ENCODE results near the gene POU5F2.

Gene POU5F2, protein sequence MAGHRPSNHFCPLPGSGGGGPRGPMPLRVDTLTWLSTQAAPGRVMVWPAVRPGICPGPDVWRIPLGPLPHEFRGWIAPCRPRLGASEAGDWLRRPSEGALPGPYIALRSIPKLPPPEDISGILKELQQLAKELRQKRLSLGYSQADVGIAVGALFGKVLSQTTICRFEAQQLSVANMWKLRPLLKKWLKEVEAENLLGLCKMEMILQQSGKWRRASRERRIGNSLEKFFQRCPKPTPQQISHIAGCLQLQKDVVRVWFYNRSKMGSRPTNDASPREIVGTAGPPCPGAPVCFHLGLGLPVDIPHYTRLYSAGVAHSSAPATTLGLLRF

DNA sequence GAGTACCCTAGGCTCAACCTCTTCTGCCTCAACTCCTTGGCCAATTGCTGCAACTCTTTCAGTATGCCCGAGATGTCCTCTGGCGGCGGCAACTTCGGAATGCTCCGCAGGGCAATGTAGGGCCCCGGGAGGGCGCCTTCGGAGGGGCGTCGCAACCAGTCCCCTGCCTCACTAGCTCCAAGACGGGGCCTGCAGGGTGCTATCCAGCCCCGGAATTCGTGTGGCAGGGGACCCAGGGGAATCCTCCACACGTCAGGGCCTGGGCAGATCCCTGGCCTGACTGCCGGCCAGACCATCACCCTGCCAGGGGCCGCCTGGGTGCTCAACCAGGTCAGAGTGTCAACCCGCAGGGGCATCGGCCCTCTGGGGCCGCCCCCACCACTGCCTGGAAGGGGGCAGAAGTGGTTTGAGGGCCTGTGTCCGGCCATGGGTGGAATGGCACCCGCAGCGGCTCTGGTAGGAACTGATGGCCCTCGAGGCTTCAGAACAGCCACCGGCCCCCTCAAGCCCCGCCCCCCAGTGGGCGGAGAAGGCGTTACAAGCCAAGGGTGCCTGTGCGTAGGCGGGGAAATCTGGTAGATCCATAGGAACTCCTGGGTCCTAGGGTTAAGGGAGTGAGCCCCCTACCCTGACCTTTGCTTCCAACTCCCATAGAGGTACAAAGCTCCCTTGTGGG, at the start of gene POU5F2:
POU5F2 (minus strand) TSS at position 465 of the 676 bp plus-strand sequence; CDS start at position 428, 37 bp downstream.
- DNase-seq: no peak

DNA sequence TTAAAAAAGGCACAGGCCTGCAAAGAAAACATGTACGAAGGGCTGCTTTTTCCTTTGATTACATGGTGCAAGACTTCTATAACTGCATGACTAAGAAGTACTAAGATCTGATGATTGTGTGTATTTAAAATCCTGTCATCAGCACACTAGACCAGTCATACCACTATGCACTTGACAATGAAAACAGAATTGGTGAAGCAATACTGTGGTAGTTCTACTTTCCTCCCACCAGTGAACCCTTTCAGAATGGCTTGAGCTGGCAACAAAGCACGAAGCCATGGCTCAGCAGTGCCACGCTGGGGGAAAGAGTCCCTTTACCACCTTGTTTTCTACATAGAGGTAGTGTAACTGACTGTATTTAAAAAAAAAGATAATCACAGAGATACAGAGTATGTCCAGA, 49.0 kb upstream of the POU5F2 start:
- no peak for DNase-seq

DNA sequence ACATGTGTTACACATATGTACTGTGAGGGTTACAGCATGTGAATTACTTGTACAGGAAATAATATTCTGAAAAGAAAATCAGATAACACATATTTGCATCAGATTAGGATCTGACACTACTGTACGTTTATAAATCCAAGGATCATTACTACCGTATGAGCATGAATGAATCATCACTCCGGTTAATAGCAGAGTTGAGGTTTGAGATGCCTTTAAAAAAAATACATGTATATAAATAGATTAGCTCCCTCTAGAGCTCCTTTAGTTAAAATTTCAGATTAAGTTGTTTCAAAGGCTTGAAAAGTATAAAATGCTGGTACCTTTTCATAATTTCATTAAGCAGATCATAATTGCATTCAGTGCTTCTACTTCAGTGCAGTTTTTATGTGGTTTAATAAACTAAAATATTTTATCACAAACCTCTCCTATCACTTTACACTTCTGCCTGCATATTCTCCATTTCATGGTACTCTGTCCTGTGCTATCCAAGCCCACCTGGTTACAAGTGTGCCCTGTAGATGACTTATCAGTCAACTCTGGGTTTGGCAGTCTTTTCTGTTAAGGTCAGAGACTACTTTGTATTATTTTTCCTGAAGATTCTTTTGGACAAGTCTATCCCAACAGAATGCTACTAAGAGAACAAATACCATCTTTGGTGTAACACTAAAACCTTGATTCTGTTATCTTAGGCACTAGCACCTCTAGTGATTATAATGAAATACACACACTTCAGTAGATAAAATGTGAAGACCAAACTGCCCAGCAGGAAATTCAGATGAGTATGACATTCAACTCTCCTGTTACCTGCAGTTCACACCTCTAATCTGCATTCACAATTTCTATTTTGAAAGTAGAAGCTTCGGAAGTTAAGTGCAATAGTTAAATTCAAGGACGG, 48.0 kb upstream of the POU5F2 start:
- DNase-seq: no peak

DNA sequence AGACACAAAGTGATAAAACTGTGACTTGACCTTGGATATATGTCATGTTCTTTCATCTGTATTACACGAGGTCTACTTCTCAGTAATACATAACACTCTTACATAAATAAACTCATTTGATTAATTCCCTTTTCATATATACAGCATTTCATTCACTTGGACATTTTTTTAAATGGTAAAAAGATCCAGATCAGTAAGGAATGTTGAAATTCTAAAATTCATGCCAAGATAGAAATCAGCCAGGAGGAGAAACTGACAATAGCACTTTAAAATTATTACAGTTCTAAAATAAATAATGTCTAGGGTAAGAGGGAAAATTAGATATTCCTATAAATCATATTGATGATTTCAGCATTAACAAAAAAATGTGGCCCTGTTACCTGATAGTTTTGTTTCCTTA, 46.2 kb upstream of the POU5F2 start:
- no peak for DNase-seq

DNA sequence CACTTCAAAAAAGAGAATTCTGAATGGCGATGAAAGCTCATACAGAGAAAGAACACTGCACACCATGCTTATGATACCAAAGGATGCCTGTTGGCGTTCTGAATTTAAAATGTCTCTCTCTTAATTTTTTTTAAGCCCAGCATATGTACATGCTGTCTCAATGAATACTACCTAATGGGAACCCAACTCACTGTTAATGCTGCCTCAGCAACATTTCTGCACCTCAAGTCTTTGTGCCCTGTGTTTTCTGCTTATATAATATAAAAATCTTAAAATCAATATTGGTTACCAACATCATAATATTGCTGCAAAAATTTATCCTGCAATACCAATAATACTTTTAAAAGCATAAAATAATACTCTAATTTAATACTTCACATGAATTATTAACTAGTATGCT, 44.1 kb upstream of the POU5F2 start:
- no peak for DNase-seq

DNA sequence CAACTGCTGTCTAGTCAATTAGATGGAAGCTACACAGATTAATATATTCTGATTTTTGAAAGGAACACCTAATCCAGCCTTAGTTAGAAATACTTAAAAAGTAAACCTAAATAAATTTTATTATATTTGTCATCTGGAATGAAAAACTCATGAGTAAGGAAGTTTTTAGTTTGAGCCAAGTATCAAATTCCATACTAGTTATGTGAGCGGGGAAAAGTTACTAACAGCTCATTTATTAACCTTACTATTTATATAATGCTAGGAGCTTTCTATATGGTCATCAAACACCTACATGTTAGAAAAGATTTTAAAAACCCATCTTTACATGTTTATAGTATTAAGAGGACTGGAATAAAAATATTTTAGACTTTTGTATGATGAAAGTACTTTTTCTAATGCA, 41.6 kb upstream of the POU5F2 start:
- DNase-seq: no peak

DNA sequence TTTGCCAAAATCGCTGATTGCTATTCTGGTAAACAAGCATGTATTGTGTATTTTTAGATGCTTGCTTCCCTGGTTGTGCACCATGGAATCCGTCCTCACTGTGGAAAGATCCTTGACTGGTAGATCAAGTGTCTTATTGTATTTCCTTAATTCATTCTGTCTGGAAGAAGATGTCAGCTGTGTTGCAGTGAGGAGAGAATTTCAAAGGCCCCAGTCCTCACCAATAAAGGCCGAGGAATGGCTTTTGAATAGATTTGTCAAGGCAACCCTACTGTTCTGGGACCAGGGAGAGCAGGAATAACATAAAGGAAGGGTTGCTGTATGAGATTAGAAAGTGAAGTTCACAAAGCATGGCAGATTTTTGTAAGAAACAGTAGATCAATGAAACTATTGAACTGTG, 36.2 kb upstream of the POU5F2 start:
- DNase-seq: no peak

DNA sequence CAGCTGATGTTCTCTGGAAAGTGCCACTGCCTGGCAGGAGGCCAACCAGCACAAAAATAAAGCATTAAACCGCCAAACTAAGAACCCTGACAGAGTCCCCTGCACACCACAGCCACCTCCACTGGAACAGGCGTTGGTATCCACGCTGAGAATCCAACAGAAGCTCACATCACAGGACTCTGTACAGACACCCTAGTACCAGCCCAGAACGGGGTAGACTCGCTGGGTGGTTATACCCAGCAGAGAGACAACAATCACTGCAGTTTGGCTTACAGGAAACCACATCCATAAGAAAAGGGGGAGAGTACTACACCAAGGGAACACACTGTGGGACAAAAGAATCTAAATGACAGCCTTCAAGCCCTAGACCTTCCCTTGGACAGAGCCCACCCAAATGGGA, 15.0 kb upstream of the POU5F2 start:
- no peak for DNase-seq

DNA sequence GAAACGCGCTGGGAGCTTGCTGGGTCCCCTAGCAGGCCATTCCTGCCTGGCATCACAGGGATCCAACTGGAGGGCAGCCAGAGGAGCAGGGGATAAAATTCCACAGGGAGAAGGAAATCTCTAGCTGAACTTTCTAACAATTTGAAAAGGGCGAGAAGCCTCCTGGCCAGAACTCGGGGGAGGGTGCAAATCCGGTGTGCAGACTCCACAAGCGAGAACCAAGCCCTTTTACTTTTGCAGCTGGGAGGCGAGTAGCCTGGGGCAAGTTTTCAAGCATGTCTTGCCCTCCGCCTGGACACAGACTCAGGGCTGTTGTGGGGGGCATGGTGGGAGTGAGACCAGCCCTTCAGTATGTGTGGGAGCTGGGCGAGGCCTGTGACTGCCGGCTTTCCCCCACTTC, 14.3 kb upstream of the POU5F2 start:
- DNase-seq: no peak

DNA sequence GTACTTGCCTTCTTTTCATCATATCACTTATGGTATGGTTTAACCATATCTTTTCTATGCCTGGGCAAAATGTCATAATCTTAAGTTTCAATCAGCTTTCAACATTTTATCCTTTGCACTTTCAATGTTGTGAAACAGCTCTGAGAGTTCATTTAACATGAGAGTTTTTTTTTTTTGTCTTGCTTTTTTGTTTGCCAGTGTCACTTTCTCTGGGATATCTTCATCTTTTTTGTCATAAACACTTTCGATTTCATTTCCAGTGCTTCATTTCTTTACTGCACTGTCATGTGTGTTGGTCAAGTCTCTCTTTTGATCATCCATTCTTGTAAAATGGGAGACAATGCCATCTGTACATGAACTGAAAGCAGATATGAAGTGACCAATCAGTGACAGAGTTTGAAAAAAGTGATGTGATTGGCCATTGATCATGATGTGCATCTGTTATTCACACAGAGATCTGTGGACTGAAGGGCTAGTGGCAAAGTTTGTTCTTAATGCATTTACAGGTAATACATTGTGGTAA, 7.5 kb upstream of the POU5F2 start:
- no peak for DNase-seq

DNA sequence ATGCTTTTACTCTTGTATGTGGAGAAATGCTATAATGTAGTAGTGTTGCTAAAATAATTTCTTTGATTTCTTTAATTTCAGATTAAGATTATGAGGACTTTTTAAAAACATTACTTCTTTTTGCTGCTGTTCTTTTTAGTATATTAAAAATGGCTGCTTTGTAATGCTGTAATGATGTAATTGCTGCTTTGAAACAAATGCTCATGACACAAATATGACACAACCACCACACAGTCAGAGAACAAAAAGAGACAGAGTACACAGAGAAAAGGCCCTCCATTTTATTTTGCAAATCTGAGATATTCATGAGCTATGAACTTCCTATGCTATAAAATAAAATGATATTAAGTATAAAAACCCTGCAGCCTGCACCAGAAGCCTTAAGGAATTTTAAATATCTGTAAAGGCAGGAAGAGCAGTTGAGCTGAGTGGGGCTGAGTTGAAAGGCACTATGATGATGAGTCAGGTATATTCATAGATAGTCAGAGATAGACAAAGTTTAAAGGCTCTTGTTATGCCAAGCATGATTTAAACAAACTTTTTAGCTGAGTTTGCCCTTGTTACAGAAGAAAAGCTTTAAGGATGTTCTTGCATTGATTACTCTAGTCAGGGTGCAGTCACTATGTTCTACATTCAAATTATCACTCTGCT, 5.1 kb upstream of the POU5F2 start:
- DNase-seq: no peak

DNA sequence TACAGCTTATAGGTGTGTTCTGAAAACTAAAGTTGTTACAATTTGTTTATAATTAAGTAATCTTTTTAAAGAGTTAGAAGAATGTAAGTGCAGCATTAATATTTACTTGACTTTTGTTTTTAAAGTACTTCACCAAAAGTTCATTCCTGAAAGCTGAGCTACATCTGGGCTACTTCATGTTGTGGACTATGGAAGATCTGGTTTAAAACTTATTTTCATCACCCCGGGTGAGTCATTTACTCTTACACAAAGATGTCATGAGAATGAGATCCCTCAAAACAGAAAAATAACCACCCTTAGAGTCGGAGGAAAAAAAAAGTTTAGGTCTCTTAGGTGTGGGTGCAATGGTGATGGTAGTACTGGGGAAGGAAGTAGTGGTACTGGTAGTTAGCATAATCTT, 5.1 kb downstream of the POU5F2 start:
- DNase-seq: no peak

DNA sequence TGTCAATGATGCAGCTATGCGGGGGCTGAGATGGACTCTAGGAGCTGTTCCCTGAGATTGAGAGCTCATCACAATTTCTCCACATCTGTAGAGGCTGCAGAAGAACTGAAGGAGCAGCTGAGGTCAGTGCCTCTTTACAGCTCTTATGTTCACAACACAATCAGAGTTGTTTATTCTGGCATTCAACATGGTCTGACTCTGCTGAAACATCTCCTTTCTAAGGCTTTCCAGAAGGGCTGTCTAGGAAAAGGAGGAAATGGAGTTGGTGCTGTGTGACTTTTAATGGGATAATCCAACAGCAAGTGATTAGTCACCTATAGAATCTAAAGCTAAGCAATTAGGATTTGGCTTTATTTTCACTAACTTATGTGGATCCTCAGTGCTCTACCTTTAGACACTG, 6.0 kb downstream of the POU5F2 start:
- no peak for DNase-seq

DNA sequence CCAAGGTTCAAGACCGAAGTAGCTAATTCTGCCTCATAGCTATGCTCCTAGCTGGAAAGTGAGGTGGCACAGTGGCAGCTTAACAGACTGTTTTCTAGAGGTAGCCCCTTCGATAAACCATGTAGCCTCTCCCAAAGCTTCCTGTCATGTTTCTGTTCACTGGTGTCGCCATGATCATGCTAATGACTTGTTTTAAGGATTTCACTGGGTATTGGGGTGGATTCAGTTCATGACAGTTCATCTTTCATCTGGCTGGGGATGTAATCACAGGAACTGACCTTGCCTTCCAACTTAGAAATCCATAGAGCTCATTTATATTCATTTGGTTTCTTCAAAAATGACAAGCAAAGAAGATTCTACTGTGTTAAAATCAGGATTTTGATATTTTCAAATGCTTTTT, 9.4 kb downstream of the POU5F2 start:
- no peak for DNase-seq

DNA sequence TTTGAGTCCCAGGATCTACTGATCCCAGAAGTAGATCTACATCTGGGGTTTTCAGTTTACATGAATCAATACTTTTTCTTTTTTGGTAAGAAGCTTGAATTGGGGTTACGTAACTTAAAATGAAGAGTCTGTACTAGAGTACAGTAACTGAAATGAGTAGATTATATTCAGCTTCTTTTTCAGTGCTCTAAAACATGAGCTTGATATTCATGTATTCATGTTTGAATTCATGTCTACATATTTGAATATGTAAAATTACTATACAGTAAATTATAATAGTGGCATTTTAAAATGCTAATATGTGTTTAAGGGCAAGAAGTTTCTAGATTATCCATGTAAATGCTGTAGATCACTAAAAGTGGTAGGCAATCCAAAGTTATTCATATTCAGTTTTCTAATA, 14.8 kb downstream of the POU5F2 start:
- DNase-seq: no peak

DNA sequence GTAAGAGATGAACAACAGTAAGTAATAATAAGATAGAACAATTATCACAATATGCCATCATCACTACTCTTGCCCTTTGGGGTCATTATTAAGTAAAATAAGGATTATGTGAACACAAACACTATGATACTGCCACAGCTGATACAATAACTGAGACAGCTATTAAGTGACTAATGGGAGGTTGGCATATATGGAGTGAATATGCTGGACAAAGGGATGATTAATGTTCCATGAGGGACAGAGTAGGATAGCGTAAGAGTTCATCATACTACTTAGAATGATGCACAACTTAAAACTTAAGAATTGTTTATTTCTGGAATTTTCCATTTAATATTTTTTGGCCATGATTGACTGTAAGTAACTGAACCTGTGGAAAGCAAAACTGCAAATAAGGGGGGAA, 16.6 kb downstream of the POU5F2 start:
- DNase-seq: no peak

DNA sequence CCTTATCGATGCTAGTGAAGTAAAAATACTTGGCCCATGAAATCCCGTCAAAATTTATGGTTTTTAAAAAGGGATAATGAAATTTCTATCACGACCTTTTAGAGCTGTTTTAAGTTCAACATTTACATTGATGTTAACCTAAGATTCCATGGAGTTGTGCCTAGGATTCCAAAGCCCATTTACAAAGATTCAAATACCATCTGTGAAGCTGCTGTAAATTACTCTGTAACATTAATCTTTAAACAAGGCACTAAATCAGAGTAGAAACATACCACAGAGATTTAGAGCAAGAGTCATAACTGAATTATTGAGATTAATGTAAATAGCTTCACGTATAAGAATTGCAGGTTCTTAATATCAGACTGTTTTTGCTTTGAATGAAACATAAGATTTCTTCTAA, 17.7 kb downstream of the POU5F2 start:
- no peak for DNase-seq

DNA sequence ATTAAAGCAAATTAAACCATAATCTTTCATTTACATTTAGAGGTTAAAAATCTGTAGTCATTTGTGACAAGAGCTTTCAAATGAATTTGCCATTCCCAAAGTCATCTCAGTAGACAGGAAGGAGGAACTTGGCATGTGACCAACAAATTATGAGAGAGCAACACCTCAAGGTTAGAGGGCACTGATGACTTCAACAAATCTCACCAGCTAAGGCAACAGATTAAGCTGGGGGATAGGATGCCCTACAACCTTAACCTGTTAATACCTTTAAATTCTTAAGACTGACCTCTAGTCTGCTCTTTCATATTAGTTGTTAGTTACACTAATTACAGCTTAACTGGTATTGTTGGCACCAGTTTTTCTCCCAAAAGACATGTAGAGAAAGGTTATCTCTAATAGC, 18.4 kb downstream of the POU5F2 start:
- DNase-seq: no peak

DNA sequence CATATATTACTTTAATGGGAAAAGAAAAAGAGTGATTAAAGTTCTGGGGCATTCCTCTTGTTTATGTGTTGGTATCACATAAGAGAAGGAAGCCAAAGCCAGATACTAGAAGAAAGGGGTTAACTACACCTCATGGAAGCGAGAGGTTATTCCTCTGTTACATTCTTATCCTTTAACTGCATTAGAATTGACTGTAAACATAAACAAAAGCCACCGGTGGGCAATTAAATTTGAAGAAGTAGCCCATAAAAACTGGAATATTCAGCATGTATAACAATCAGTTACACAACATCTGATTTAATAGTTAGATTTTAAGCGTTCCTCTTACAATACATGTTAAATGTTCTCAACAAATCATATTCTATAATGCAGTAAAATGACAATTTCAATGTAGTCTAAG, 18.8 kb downstream of the POU5F2 start:
- no peak for DNase-seq

DNA sequence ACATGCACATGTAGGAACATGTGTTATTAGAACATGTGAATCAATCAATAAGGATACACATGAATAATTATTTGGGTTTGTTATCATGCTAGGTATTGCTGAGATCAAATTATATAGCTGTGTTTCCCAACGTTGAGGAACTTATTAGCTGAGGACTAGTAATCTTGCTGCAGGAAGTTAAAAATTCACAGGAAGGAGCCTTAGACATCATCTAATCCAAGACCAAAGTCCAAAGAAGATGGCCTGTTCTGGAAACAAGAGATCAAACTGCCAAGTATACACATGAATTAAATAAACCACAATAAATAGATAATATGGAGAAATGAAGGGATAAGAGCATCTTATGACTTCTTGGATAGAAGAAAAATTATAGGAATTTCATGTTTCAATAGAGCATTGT, 19.9 kb downstream of the POU5F2 start:
- DNase-seq: no peak

DNA sequence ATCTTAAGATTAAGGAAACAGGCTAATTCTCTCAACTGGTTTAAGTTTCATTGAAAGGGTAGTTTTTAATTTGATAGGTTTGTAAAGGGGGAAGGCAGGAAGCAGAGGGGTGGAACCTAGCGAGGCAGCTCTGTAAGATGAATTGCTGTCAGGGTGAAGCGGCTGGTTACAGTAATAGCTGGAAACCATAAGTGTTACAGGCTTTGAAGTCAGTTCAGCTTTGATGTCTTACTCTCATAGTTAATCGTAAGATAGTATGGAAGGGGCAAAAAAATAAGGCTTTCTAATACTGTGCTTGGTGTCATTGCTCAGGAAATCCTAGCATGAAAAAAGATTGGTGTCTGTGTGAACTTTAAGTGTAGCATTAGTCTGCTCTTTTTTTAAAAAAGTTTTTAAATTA, 20.3 kb downstream of the POU5F2 start:
- no peak for DNase-seq

DNA sequence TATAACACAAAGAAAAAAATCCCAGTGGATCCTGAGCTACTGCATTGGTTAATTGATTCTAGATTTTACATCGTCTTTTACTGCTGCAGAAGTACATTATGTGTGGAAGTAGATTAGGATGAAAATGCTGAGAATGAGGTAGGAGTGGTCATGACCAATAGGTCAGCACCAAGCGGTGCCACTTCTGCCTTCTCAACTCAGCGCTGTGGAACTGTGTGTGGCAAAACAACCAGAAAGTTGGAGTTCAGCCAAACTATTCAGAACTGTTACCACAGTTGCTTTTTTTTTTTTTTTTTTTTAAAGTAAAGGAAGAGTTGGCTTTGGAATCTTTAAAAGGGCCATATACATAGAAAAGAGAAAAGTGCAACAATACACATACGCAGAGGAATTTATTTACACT, 24.2 kb downstream of the POU5F2 start:
- DNase-seq: peak; percentile 30

DNA sequence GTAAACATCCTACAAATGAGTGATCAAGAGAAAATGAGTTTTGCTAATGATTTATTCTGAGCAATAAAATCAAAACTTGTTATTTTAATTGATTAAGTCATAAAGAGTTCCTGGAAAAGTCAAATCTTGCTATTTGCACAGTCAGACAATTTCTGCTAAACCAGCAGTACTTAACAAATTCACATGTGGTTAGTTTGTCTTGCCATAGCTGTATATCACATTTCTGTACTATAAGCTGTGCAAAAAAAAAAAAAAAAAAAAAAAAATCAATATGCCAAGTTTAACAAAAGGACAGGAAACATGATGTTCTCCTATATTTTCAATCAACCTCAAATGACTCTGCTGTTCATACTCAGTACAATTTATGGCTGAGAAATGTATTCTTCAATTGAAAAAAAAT, 24.9 kb downstream of the POU5F2 start:
- peak; percentile 4 for DNase-seq
